Ramos (cell line): ENCODE data around the gene RNF13.

Experiments
- in situ Hi-C: fragments of 300-500 bp; cut with MboI; formaldehyde crosslinking; loops from one replicate; pipeline ENCODE4 v1.14.3; 2022; ENCODE audit warnings: low sequenced_read_pairs; ENCODE audit not compliant: unreplicated experiment

RNF13 gene, protein sequence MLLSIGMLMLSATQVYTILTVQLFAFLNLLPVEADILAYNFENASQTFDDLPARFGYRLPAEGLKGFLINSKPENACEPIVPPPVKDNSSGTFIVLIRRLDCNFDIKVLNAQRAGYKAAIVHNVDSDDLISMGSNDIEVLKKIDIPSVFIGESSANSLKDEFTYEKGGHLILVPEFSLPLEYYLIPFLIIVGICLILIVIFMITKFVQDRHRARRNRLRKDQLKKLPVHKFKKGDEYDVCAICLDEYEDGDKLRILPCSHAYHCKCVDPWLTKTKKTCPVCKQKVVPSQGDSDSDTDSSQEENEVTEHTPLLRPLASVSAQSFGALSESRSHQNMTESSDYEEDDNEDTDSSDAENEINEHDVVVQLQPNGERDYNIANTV

DNA sequence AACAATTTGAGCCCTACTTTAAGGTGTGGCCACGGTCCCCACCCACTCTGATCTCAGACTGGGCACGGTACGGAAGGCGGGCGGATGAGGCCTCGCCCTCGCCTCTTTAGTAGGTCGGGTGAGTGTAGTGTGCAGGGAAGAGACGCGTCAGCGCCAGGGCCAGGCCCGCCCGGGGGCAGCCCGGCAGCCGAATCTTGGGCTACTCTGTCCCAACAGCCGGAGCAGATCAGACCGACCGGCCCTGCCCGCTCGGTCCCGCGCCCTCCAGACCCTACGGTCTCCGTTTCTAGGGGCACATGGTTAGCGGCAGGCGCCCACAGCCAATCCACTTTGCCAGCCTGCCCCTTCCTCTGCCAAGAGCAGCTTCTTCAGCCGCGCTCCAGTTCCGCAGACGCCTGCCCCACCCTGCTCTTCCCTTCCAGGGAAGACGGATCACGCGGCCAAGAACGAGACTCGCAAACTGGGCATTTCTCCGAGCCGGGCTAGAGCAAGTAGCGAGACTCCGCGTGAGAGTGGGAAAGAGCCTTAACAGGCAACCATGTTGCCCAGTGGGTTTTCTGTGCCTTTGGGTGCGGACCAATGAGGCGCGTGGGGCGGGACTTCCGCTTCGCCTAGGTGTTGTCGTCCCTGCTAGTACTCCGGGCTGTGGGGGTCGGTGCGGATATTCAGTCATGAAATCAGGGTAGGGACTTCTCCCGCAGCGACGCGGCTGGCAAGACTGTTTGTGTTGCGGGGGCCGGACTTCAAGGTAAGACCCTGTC lies at the start of gene RNF13:
Gene RNF13, plus strand, starts transcription at position 610 of the 761 bp plus-strand sequence. CDS start 32,812 bp downstream, outside the sequence.
- in situ Hi-C loops = no loop called here

DNA sequence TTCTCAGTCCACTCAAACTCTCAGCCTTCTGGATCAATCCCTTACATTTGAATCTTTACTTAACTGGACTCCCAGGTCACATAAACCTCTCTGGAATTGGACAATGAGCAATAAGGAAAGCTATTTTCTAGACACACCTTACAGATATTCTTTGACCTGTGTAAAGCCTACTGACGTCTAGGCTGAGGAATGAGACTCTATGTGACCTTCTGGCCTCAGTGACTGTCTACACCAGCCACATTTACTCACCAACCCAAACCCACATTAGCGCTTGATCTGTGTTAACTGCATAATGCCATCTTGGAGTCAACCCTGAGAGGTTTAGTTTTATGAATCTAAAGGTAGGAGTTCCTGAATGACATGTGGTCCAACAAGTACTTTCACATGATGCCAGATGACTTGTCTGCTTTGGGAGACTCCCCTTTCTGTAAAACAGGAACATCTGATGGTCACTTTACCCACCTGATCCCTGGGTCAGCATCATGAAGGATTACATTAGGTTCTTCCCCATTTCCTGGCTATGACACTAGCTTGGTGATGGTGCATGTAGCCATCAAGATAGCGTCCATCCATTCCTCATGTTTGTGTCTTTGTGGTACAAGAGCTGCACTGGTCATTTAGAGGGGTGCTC lies 49.3 kb upstream of the RNF13 start:
- in situ Hi-C loops = no loop called here

GRCh38 chr3:149764302-149764701 lies 48.7 kb upstream of the RNF13 start:
- in situ Hi-C loops = no loop called here

DNA sequence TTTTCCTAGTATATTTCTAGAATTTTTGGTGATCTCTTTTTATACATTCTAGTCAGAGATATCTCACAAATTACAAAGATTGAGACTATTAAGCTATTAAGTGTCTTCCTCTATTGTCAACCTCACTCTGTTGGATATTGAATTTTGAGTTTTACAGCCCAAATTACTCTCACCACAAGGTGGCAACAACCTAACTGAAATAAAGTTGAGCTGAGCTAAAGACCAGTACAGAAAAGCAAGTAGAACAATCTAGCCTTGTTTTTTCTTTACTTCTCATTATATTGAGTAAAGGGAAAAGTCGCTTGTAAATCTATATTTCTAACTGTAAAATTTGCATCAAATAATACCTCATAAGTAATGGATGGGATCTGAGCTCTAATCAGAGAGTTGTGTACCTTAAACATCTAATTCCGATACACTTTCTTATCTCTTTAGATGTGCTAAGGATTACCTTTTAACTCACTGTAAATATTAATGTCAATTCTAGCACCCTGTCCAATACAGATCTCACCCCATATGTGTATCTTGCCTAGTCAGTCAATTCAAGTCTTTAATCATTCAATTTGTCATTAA lies 47.2 kb upstream of the RNF13 start:
- in situ Hi-C loops = no loop called here

DNA sequence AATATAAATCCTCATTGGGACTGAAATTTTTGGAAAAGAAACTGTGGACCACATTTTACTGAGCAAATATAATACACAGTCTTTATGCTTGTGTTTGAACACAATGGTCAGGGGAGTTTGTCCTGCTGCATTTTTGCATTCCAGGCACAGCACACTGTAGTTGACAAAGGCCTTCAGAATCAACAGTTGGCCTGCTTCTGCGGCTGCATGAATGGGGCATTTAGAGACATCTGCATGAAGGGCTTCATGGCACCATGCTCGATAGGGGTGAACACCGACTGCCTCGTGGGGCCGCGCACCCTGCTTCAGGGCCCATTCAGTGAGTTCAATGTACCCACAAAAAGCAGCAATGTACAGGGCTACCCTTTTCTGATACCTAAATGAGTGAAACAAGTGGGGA lies 45.3 kb upstream of the RNF13 start:
- in situ Hi-C loops = no loop called here

- in situ Hi-C loops = no loop called here
Observed at GRCh38 chr3:149768704-149769103, 44.3 kb upstream of the RNF13 start.

DNA sequence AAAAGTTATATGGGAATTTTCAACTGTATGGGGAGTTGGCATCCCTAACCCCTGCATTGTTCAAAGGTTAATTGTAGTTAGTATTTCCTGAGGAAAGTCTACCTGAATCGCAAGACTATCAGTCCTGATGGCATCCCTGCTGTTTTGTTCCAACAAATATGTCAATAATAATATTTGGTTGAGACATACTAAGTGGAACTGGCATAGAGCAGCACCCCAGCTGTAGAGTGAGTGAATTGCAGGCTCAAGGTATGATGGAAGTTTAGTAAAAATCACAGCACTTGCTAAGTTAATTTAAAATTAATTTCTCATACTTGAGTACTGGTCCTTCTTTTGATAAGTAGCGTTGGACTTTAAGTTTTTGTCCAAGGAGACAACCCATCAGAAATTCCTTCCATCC lies 42.8 kb upstream of the RNF13 start:
- in situ Hi-C loops = no loop called here

GRCh38 chr3:149771652-149772271 lies 41.3 kb upstream of the RNF13 start:
- in situ Hi-C loops = no loop called here

DNA sequence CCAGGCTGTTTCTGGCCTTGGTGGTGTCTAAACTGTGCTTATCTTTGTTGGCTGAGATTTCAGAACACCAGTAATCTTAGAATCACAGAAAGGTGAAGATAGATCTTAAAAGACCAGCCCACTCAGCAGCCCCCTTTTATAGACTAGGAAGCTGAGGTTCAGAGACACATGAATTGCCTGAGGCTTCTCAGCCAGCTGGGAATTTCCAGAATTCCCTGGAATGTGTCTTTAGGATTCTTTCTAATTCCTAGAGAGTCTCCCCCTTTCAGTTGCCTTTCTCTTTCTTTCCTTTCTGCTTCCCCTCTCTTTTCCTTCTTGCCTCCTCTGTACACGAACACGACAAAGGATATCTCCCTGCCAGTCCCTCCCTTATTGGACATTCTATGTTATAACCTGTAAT lies 40.2 kb upstream of the RNF13 start:
- in situ Hi-C loops = no loop called here

GRCh38 chr3:149776170-149776569 lies 36.8 kb upstream of the RNF13 start:
- in situ Hi-C loops = no loop called here

DNA sequence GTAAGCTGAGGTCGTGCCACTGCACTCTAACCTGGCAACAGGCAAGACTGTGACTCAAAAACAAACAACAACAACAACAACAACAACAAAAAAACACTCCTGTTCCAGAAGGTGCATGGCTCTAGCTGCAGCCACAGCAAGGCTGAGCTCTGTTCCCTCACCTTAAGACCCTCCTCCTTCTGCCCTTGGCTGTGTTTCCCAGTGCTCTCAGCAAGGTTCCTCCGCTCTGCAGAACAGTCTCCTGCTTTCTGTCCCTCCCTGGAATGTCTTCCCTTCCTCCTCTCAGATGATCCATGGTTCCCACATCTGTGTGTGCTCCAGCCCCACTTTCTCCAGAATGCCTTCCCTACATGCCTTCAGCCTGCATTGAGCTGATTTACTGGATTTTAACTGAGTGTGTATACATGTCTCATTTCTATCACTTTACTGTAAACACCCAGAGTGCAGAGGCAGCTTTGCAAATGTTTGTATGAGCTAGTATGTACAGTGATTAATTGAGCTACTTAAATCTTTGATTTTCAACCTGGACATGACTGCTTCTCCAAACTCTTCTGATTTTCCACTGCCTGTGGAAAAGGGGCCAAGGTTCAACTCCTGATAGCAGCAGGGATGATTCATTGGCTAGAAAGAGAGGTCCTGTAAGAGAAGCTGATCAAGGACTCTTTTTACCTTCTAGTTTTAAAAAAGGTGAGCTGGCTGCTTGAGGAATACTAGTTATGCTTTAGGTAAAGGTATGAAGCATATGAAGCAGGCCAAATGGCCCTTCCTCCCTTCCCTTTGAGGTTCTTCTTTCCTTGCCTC lies 35.4 kb upstream of the RNF13 start:
- in situ Hi-C loops = no loop called here

GRCh38 chr3:149781211-149781610 lies 31.8 kb upstream of the RNF13 start:
- in situ Hi-C loops = no loop called here

- in situ Hi-C loops = no loop called here
Observed at GRCh38 chr3:149781741-149782140, 31.3 kb upstream of the RNF13 start.

GRCh38 chr3:149783576-149783975 lies 29.4 kb upstream of the RNF13 start:
- in situ Hi-C loops = no loop called here

DNA sequence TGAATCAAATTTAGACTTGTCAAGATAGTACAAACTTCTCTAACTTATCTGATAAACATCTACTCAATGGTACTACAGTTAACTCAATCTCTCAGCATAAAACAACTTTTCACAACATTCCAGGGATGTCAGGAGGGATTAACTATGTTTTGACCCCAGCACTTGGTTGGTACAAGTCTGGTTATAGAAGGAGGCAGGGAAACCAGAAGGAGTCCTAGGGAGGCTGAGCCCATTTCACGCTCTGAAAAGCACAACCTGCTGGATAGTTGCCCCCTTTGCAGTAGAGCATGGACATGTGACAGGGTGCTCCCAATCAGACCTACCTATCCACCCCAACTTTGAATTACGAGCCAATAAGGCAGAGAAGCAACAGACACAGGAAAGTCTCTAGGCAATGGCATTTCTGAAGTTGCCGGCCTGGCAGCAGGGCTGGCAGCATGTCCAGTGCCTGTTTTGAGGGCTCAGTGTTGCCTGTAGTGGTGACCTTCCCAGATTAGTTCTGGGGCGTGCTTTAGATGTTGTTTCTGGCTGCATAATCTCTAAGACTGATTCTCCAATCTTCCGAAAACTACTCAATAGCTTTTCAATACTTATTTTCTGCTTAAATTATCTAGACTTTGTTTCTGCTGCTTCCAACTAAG lies 28.8 kb upstream of the RNF13 start:
- in situ Hi-C loops = no loop called here

DNA sequence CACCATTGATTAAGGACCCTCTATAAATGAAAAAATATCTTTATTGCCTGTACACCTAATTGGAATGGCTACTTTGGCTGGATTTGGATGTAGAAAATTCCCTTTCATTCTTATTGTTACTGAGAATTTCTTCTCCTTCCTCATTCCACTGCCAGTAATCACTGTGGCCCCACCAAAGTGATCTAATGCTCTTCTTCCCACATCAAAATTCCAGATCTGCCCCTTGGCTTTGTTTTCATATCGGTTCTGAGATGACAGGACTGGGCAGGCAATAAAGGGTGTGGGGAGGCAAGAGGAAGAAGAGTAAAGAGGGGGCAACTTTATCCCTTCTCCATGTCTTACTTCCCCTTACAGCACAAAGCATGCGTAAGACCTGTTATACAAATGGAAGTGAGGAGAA lies 22.7 kb upstream of the RNF13 start:
- in situ Hi-C loops = no loop called here

GRCh38 chr3:149790698-149791097 lies 22.3 kb upstream of the RNF13 start:
- in situ Hi-C loops = no loop called here

DNA sequence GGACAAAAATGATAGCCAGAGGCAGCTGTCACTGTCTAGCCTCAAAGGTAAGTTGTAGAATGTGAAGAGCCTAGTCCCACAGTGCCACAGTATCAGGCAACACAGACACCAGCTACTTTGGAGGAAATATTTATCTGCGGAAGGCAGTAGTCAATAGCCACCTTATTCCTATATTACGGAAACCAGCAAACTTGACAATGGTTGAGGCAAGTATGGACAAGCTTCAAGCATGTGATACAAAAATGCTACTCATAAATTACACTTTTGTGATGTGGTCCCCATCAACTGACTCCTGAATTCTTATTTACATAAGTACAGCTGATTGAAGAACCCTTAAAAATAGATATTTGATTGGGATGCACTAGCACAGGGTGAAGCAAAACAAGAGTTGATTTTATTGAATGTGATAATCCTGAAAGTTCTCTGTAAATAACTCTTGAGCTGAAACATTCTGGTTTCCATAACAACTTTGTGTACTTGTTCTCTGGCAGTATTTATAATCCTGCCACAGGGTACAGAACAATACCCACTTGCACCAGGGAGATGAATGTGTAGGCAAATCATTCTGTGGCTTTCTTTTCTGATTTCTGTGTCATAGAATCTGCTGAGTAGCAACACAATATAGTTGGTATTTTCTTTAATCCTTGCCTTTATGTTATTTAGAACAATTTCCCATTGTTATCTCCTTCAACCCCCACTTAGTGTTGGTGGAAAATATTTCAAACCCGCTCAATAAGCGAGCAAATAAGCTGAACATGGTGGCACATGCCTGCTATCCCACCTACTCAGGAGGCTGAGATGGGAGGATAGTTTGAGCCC lies 20.4 kb upstream of the RNF13 start, which contains the start of gene ANKUB1:
Gene ANKUB1, minus strand, starts transcription at position 103 of the 819 bp plus-strand sequence. CDS start 188 bp downstream, outside the sequence.
- in situ Hi-C loops = no loop called here
